ENCODE results near the gene CPNE4.
A peak's percentile ranks its signal among the peaks of the same experiment; 100 is the strongest.

The CPNE4 gene

DNA sequence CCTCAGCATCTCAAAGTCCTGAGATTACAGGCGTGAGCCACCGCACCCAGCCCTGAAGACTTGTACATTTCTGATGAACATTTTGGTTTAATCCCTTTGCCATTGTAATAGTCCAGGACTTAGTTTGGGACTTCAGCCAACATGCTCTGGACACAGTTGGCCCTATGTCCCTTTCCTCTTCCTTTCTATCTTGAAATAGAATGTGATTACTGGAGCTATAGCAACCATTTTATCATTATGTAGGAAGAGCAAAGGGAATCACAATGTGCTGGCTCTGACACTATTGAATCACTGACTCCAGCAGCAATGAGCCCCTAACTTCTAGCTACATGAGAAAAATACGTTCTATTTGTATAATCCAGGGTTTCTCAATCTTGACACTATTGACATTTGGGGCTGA lies 497.3 kb downstream of the CPNE4 start:
- H3K9me3 Mint-ChIP-seq: no peaks in the 10 kb centered on the region

DNA sequence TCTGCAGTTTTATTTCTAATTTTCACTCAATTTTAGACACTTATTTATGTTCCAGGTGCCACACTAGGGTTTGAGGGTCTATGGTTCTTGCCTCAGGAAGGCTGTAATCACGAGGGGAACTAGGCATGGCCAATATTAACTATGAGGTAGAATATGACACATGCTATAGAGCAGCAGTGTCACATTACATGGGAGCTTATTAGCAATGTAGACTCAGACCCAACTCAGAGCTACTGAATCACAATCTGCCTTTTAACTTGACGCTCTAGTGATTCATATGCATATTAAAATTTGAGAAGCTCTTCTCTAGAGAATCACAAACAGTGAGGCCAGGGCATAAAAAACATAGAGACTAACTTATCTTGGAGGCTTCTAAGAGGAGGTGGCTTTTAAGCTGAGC lies 499.2 kb downstream of the CPNE4 start:
- H3K9me3 Mint-ChIP-seq: no peaks in the 10 kb centered on the region
- no peaks in the 10 kb centered on the region for H3K4me1 Mint-ChIP-seq (ENCODE audit: low read depth)
- H3K4me3 Mint-ChIP-seq: no peak overlapping the region
- no peak for DNase-seq
- H3K36me3 Mint-ChIP-seq (ENCODE audit: low read depth): no peaks in the 10 kb centered on the region
- no peak overlapping the region for H3K27ac Mint-ChIP-seq
- H3K27me3 Mint-ChIP-seq: peaks cover 44% of the 10 kb centered on the region

More for the DNA sequence above, 497.3 kb downstream of the CPNE4 start:
- peaks cover 43% of the 10 kb centered on the region for H3K27me3 Mint-ChIP-seq
- H3K36me3 Mint-ChIP-seq (ENCODE audit: low read depth): no peaks in the 10 kb centered on the region
- H3K4me3 Mint-ChIP-seq: no peak overlapping the region
- DNase-seq: no peak
- H3K27ac Mint-ChIP-seq: no peak overlapping the region
- no peaks in the 10 kb centered on the region for H3K4me1 Mint-ChIP-seq (ENCODE audit: low read depth)

DNA sequence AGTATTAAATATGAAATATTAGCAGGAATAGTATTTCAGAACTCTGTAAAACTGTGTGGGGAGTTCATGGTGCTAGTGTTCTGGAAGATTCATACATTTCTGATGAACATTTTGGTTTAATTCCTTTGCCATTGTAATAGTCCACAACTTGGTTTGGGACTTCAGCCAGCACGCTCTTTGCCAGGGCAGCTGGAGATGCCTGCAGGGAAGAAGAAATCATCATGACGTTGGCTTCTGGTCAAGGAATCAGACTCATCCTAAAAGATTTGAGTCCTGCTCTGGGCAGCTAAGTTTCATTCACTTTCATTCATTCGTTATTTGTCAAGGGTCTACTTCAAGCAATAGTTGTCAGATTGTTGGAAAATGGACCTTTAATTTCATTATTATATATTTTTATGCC lies 499.7 kb downstream of the CPNE4 start:
- Mint-ChIP-seq H3K9me3 (no peaks in the 10 kb centered on the region), H3K27ac (no peak overlapping the region), H3K27me3 (peaks cover 39% of the 10 kb centered on the region), H3K4me1 (ENCODE audit: low read depth) (no peaks in the 10 kb centered on the region), H3K4me3 (no peak overlapping the region), H3K36me3 (ENCODE audit: low read depth) (no peaks in the 10 kb centered on the region)
- no peak for DNase-seq

DNA sequence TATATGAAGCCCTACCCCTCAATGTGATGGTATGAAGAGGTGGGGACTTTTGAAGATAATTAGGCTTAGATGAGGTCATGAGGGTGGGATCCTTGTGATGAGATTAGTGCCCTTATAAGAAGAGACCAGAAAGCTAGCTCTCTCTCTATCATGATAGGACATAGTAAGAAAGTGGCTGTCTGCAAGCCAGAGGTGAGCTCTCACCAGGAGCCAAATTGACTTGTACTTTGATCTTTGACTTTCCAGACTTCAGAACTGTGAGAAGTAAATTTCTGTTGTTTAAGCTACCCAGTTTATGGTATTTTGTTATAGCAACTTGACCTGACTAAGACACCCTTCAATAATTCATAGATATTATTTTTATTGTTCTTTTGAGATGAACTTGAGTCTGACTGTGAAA lies 502.2 kb downstream of the CPNE4 start:
- no peak for DNase-seq

DNA sequence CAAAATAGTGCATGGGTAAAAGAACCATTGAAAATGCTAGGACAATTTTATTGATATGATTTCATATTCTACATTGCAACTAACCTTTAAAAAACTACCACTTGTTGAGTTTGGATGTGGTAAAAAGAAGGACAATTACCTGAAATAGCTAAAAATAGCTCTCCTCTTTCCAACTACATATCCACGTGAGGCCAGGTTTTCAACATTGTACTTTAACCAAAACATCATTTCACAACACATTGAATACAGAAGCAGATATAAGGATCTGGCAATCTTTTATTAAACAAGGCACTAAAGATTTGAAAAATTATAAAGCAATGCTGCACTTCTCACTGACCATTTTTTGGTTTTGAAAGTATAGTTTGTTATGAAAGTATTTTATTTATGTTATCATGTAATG lies 504.0 kb downstream of the CPNE4 start:
- H3K4me1 Mint-ChIP-seq (ENCODE audit: low read depth): no peaks in the 10 kb centered on the region
- no peak for DNase-seq
- no peaks in the 10 kb centered on the region for H3K9me3 Mint-ChIP-seq
- H3K4me3 Mint-ChIP-seq: no peak overlapping the region
- no peaks in the 10 kb centered on the region for H3K36me3 Mint-ChIP-seq (ENCODE audit: low read depth)
- no peak overlapping the region for H3K27ac Mint-ChIP-seq
- H3K27me3 Mint-ChIP-seq: peaks cover 44% of the 10 kb centered on the region

More for the DNA sequence above, 502.2 kb downstream of the CPNE4 start:
- peaks cover 39% of the 10 kb centered on the region for H3K27me3 Mint-ChIP-seq
- H3K4me1 Mint-ChIP-seq (ENCODE audit: low read depth): no peaks in the 10 kb centered on the region
- no peak overlapping the region for H3K4me3 Mint-ChIP-seq
- no peak overlapping the region for H3K27ac Mint-ChIP-seq
- no peaks in the 10 kb centered on the region for H3K36me3 Mint-ChIP-seq (ENCODE audit: low read depth)
- H3K9me3 Mint-ChIP-seq: no peaks in the 10 kb centered on the region

DNA sequence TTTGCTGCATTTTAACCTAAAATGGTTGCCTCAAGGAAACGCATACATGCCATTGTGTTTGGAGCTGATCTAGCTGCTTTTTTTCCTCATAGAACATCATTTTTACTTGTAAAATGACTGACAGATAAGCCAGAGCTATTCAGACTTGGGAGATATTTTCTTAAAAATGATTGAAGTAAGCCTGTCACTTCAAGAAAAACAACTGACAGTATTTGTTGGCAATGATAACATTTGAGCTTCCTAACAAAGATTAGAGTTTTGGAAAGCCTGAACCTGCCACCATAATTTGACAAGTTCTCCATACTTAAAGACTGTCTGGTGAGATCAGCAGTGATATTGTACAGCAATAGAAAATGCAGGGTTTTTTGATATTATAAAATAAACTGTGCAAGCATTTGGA lies 504.4 kb downstream of the CPNE4 start:
- no peaks in the 10 kb centered on the region for H3K36me3 Mint-ChIP-seq (ENCODE audit: low read depth)
- H3K4me1 Mint-ChIP-seq (ENCODE audit: low read depth): no peaks in the 10 kb centered on the region
- H3K9me3 Mint-ChIP-seq: no peaks in the 10 kb centered on the region
- no peak overlapping the region for H3K27ac Mint-ChIP-seq
- no peak overlapping the region for H3K4me3 Mint-ChIP-seq
- H3K27me3 Mint-ChIP-seq: peaks cover 44% of the 10 kb centered on the region
- DNase-seq: no peak

DNA sequence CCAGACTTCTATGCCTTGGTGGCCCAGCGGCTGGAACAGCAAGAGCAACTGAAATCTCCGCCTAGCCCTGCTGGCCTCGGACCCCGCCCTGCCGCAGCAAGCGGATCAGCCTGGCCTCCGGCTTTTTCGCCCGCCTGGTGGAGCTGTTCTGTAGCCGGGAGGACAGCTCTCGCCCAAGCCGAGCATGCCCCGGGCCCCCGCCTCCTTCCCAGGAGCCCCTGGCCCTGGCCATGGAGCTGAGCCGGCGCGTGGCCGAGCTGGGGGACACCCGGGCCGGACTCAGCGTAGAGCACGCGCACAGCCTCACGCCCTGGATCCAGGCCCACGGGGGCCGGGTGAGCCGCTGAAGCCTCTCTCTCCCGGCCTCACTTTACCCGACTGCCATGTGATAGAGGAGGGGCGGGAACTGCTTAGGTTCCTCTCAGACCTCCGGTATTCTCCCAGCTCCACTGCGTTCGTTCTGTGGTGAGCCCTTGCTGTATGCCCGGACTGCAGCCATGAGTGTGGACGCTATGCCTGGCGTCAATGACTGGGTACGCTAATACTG lies 507.9 kb downstream of the CPNE4 start:
- Mint-ChIP-seq H3K27ac (no peak overlapping the region), H3K4me1 (ENCODE audit: low read depth) (no peaks in the 10 kb centered on the region), H3K4me3 (no peak overlapping the region), H3K27me3 (peaks cover 46% of the 10 kb centered on the region), H3K36me3 (ENCODE audit: low read depth) (no peaks in the 10 kb centered on the region), H3K9me3 (no peaks in the 10 kb centered on the region)
- DNase-seq: no peak

DNA sequence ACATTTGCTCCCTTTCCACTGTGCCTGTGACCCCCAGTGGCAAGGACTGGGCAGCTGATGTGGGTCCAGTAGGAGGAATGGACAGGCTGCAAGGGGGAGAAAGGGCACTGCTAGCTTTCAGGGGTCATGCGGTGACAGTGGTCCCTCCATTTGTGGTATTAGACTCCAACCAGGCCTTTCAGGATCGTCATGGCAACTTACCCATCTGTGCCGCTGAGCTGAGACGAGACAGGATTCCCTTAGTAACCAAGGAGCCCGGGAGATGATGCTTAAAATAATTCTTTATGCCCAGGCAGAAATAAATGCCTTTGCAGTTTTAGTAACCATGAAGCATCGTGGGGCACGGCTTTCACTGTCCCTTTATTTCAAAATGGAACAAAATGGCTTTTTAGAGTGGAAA lies 516.1 kb downstream of the CPNE4 start:
- Mint-ChIP-seq H3K27me3 (peaks cover 9% of the 10 kb centered on the region), H3K27ac (no peak overlapping the region), H3K9me3 (no peaks in the 10 kb centered on the region), H3K4me1 (ENCODE audit: low read depth) (no peaks in the 10 kb centered on the region), H3K4me3 (no peak overlapping the region), H3K36me3 (ENCODE audit: low read depth) (no peaks in the 10 kb centered on the region)
- no peak for DNase-seq

DNA sequence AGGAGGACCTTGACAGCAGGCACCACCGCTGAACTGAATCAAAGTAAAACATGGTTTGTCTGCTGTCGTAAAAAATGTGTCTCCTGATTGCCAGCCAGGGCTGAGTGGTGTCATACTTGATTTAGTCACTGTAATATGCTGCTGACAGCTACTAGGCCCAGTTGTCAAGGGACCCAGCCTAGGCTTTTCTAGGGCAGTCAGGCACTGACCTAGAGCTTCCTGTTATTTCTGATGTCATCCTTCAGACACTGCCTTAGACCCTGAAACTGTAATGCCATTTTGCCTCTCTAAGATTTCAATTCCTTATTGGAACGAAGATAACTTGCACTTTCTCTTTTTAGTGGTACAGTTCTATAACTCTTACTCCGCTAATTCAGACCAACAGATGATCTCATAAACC lies 529.4 kb downstream of the CPNE4 start:
- peaks cover 3% of the 10 kb centered on the region for H3K27me3 Mint-ChIP-seq
- H3K4me3 Mint-ChIP-seq: no peak overlapping the region
- H3K4me1 Mint-ChIP-seq (ENCODE audit: low read depth): peaks cover 27% of the 10 kb centered on the region
- no peak overlapping the region for H3K27ac Mint-ChIP-seq
- no peak for DNase-seq
- peaks cover 25% of the 10 kb centered on the region for H3K36me3 Mint-ChIP-seq (ENCODE audit: low read depth)
- H3K9me3 Mint-ChIP-seq: no peaks in the 10 kb centered on the region

DNA sequence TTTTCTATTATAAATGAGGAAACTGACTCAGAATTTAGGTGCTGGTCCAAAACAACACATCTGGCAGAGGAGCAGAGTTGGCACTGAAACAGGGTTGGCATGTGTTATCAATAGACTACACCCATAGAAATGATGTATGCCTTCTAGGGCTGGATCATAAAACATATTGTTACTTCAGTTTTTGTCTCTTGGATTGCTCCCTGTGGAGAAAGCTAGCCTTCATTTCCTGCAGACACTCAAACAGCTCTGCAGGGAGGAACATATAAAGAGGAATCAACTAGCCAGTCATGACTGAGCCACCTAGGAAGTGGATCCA lies 531.5 kb downstream of the CPNE4 start:
- peaks cover 43% of the 10 kb centered on the region for H3K36me3 Mint-ChIP-seq (ENCODE audit: low read depth)
- peaks cover 42% of the 10 kb centered on the region for H3K4me1 Mint-ChIP-seq (ENCODE audit: low read depth)
- DNase-seq: no peak

DNA sequence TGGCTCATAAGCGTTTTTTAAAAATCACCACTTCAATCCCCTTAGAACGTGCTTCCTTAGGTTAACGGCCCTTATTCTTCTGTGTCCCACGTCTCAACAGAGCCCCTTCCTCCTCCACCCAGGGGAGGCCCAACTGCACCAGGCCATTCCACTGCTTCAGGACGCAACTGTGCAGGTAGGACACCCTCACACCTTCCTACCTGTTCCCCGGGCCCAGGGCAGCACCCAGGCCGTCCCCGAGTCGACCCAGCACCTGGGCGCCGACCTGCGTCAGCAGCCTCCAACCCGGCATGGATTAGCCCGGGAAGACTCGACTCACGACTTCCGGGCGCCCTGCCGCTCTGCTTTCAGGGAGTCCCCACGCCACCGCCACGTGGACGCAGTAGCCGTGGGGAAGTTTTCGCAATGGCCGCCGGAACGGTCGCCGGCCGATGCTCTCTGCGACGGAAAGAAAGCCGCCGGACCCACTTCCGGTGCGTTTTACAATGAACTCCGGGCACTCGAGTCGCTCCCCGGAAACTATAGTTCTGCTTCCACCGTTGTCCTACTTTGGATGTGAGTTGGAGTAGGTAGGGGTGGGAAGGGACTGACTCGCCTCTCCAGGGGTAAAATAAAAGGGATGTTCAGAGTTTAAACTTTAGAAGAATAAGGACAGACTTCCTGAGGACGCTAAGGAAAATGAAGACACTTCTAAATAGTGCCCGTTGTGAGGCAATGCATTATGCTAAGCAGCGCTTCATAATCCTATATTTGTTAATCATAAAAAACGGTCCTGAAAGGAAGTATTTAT lies 532.1 kb downstream of the CPNE4 start, which contains the start of gene MRPL3:
MRPL3 (minus strand) TSS at position 442 of the 790 bp plus-strand sequence; CDS start at position 292, 150 bp downstream.
- H3K27me3 Mint-ChIP-seq: no peaks in the 10 kb centered on the region
- peak within 1 kb of the TSS; percentile 98 for H3K27ac Mint-ChIP-seq
- peaks cover 46% of the 10 kb centered on the region for H3K4me1 Mint-ChIP-seq (ENCODE audit: low read depth)
- no peaks in the 10 kb centered on the region for H3K9me3 Mint-ChIP-seq
- peak; percentile 89 for DNase-seq
- peak within 1 kb of the TSS; percentile 99 for H3K4me3 Mint-ChIP-seq
- peaks cover 48% of the 10 kb centered on the region for H3K36me3 Mint-ChIP-seq (ENCODE audit: low read depth)

More for the DNA sequence above, 531.5 kb downstream of the CPNE4 start:
- Mint-ChIP-seq H3K4me3 (peak overlapping the region; percentile 99), H3K9me3 (no peaks in the 10 kb centered on the region), H3K27ac (peak overlapping the region; percentile 98), H3K27me3 (peaks cover 3% of the 10 kb centered on the region)

DNA sequence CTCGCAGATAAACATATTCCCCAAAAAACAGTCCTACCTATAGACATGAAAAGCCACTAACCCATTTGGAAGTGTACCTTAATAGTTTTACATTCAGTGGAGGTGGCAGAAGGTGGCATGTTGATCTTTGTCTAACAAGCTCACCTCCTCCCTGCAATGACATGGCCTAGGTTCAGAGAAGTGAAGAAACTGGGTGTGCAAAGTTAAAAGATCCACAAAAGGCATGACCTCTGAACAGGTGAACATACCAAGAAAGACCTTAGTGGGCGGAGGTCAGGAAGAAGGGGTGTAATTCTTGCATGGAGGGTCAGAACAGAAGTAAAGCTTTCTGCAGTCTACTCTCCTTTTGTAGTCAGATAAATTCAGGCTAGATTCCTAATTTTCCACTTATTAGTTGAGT lies 532.9 kb downstream of the CPNE4 start:
- H3K27ac Mint-ChIP-seq: peak overlapping the region; percentile 98
- DNase-seq: no peak
- H3K9me3 Mint-ChIP-seq: no peaks in the 10 kb centered on the region
- H3K27me3 Mint-ChIP-seq: no peaks in the 10 kb centered on the region
- H3K36me3 Mint-ChIP-seq (ENCODE audit: low read depth): peaks cover 56% of the 10 kb centered on the region
- H3K4me3 Mint-ChIP-seq: peak overlapping the region; percentile 99
- peaks cover 48% of the 10 kb centered on the region for H3K4me1 Mint-ChIP-seq (ENCODE audit: low read depth)

DNA sequence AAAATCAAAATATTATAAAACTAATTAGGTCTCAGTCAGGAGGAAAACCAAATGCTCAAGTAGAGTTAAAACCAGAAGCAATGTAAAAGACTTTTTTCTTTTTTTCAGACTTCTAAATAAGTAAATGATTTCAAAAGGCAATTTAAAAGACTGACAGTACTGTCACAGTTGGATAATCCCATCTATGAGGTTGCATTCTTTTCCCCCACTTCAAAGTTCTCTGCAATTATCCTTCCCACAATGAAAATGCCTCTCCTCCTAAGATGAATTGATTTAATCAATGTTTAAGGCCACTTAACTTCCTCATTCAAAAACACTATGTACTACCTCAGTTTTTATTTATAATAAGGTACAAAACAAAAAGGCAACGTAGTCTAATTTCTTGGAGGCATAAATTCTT lies 540.1 kb downstream of the CPNE4 start:
- Mint-ChIP-seq H3K36me3 (ENCODE audit: low read depth) (peaks cover 70% of the 10 kb centered on the region), H3K9me3 (no peaks in the 10 kb centered on the region)

DNA sequence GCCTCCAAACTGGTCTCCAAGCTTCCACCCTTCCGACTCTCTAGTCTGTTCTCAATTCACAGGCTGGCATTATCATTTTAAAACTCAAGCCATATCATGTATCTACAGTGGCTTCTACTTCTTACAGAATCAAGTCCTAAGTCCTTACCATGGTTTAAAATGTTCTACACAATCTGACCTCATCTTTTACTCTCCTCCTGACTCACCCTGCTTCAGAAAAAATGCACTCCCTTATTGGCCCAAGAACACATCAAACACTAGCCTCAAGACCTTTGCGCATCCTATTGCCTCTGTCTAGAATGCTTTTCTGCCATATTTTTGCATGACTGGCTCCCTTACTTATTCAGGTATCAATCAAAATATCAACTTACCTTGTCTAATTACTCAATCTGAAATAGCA lies 543.0 kb downstream of the CPNE4 start:
- H3K4me3 Mint-ChIP-seq: no peak overlapping the region
- no peaks in the 10 kb centered on the region for H3K27me3 Mint-ChIP-seq
- DNase-seq: no peak
- H3K36me3 Mint-ChIP-seq (ENCODE audit: low read depth): peaks cover 63% of the 10 kb centered on the region
- H3K27ac Mint-ChIP-seq: no peak overlapping the region
- no peaks in the 10 kb centered on the region for H3K9me3 Mint-ChIP-seq
- H3K4me1 Mint-ChIP-seq (ENCODE audit: low read depth): peaks cover 34% of the 10 kb centered on the region

More for the DNA sequence above, 540.1 kb downstream of the CPNE4 start:
- Mint-ChIP-seq H3K4me1 (ENCODE audit: low read depth) (peaks cover 46% of the 10 kb centered on the region), H3K27me3 (no peaks in the 10 kb centered on the region), H3K27ac (no peak overlapping the region), H3K4me3 (no peak overlapping the region)
- DNase-seq: no peak

DNA sequence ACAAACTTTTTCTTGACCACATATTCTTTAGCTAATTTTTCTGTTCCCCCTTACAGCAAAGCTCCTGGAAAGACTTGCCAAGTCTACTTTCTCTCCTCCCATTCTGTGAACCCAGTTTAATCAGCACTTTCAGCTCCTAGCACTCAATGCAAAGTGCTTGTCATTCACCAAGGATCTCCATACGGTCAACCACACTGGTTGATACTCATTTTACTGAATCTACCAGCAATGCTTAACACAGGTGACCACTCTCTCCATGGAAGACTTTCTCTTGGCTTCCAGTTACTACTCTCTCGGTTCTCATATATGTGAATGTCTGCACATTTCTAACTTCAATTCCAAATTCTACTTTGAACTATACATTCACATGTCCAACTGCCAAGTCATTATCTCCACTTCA lies 543.7 kb downstream of the CPNE4 start:
- Mint-ChIP-seq H3K27me3 (no peaks in the 10 kb centered on the region), H3K4me3 (no peak overlapping the region), H3K36me3 (ENCODE audit: low read depth) (peaks cover 63% of the 10 kb centered on the region), H3K27ac (no peak overlapping the region), H3K9me3 (no peaks in the 10 kb centered on the region), H3K4me1 (ENCODE audit: low read depth) (peaks cover 36% of the 10 kb centered on the region)
- no peak for DNase-seq
